ENCODE results near the gene S100A1. TPM values are rescaled to one million over a fixed set of nuclear protein-coding genes. Genes with fewer than 3 reads are reported as not detected.

Gene S100A1
- total and polyA plus RNA-seq, 2 of the 13 experiments (the other 11 are each of a cell fraction or from before 2014, with no cell fraction given), result 120 to 251 TPM

- TF ChIP-seq ELK4 (CRISPR knock-in tag; IDR thresholded peaks at IDR 0.05; ENCODE audit: borderline replicate concordance), result no peak
- TF ChIP-seq PHF21A (CRISPR knock-in tag; IDR thresholded peaks at IDR 0.05), result no peak
- TF ChIP-seq ZNF34 (CRISPR knock-in tag; IDR thresholded peaks at IDR 0.05; ENCODE audit: borderline replicate concordance), result no peak
- TF ChIP-seq KMT2B (CRISPR knock-in tag; IDR thresholded peaks at IDR 0.05), result peak; percentile 20; the same call in 1 of the 2 replicates
- TF ChIP-seq ZNF773 (CRISPR knock-in tag; IDR thresholded peaks at IDR 0.05; ENCODE audit: borderline replicate concordance), result no peak
- no peak for TF ChIP-seq ELF1 (CRISPR knock-in tag; IDR thresholded peaks at IDR 0.05)
- TF ChIP-seq GTF3A (CRISPR knock-in tag; conservative IDR thresholded peaks at IDR 0.05), result no peak
- no peak for TF ChIP-seq HMGXB3 (CRISPR knock-in tag; IDR thresholded peaks at IDR 0.05; ENCODE audit: borderline replicate concordance)
- TF ChIP-seq ZNF337 (CRISPR knock-in tag; IDR thresholded peaks at IDR 0.05; ENCODE audit: borderline replicate concordance, low read depth), result peak; percentile 77; the same call in 1 of the 2 replicates
- no peak for TF ChIP-seq LCORL (IDR thresholded peaks at IDR 0.05)
- TF ChIP-seq LCORL (CRISPR knock-in tag; IDR thresholded peaks at IDR 0.05), result peak; percentile 40; the same call in 1 of the 2 replicates
- TF ChIP-seq ARID4A (CRISPR knock-in tag; IDR thresholded peaks at IDR 0.05; ENCODE audit: borderline replicate concordance), result peak; percentile 54; the same call in 1 of the 2 replicates
These were observed 1.1 kb downstream of the S100A1 start (continued) for GRCh38 chr1:153629343-153629665.
